Colon (tissue), 2 donors: ENCODE results near the gene SUSD3.
"Not testable (repeated sequence)": the region's sequence is repeated elsewhere in the genome, so short reads cannot be mapped to it uniquely, and the experiment has no call there.

Source experiments
- FAIRE-seq: peaks from 2 replicates; lab custom pipeline; 2012; peaks lifted over from hg19 to GRCh38; lab: Jason Lieb, UNC
- donor health status: control.
- donor health status: control.

The SUSD3 gene

DNA sequence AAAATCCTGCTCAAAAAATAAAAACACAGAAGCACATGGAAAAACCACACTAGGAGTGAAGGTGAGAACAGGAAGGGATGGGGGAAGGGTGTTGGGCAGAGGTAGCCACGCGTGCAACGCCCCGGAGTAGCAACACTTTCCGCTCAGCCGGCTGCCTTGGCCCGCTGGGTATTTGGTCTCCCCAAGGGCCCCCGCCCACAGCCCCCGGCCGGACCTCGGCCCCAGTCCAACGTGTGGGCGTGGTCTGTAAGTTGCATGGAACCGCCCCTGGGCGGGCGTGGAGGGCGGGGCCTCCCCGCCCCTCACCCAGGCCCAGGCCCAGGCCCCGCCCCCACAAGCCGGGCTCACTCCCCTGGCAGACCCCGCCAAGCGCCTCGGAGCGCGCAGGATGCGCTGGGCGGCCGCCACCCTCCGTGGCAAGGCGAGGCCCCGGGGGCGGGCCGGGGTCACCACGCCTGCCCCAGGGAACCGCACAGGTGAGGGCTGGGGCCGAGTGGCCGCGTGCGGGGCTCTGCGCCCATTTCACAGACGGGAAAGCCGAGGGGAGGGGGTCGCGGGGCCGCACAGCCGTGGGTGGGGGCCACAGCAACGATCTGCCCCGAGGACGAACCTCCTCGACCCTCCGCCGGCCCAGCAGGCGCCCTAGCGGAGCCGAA lies at the start of gene SUSD3:
Gene SUSD3, plus strand, starts transcription at position 347 of the 656 bp plus-strand sequence. Its CDS starts 42 bp downstream, at position 389.
- no peak for FAIRE-seq

DNA sequence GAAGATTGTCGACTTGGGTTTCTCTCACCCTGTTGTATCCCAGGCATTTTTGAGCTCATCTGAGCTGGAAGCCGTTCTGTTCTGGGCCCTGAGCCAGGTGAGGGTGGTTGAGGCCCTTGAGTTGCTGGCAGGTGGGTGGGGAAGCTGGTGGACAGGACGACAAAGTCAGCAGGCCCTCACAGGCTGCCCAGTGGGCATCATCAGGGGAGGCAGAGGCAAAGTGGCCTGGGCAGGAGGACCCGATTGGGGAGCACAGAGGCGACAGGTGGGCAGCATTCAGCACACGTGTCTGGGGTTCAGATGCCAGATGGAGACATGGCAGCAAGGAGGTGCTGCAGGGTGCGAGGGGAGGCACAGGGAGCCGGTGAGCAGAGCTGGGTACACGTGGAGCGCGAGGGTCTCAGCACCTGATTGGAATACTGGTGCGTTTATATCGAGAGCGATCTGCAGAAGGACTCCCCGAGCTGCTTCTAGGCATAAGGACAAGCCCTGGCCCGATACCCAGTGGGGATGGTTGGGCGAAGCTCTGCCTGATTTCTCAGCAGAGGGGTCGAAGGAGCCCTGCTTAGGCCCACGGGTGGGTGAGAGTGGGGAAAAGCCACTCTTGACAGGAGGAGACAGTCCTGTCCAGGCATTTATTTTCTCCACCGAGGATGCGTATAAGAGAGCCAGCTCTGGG lies 49.0 kb upstream of the SUSD3 start:
- no peak for FAIRE-seq

DNA sequence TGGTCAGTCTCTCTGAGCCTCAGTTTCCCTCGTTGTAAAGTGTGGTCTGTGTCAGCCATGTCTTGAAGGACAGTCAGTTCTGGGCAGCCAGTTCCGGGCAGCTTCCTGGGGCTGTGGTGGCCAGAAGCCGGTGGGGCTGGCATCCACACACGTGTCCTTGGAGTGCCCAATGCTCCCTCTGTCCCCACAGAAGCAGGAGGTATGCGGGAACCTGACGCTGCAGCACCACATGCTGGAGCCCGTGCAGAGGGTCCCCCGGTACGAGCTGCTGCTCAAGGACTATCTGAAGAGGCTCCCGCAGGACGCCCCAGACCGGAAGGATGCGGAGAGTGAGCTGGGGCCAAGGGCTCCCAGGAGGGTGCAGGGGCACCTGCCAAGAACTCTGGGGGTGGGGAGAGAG lies 48.4 kb upstream of the SUSD3 start:
- FAIRE-seq, result no peak

DNA sequence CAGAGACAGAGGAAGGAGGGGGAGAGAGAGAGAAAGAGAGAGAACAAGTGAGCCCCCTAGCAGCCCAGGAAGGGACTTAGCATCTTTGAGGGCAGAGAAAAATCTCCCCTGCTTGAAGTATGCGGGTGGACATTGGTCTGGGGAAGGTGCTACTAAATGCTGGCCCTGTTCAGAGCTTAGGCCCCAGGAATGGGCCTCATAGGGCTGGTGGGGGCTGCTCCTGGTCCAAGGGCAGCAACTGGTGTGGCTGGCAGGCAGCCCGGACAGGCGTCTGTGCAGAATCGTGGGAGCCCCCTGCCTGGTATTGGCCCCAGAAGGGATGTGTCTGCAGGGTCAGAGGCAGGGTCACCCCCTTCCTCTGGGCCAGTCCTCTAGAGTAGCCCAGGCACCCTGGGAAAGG lies 47.8 kb upstream of the SUSD3 start:
- no peak for FAIRE-seq

DNA sequence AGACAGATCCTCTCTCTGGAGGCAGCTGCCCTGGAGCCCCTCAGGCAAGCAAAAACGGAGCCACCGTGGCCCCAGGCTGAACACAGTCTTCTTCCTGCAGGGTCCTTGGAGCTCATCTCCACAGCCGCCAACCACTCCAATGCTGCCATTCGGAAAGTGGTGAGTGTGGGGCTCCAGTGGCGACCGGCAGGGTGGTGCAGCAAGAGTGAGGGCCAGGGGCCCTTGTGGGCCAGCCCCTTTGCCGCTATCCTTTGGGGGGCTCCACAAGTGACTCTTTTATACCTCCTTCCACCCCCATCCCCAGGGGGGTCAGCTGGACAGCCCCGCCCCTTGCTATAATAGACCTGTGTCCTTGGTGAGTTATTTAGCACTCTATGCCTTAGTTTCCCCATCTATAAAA lies 47.4 kb upstream of the SUSD3 start:
- no peak for FAIRE-seq

DNA sequence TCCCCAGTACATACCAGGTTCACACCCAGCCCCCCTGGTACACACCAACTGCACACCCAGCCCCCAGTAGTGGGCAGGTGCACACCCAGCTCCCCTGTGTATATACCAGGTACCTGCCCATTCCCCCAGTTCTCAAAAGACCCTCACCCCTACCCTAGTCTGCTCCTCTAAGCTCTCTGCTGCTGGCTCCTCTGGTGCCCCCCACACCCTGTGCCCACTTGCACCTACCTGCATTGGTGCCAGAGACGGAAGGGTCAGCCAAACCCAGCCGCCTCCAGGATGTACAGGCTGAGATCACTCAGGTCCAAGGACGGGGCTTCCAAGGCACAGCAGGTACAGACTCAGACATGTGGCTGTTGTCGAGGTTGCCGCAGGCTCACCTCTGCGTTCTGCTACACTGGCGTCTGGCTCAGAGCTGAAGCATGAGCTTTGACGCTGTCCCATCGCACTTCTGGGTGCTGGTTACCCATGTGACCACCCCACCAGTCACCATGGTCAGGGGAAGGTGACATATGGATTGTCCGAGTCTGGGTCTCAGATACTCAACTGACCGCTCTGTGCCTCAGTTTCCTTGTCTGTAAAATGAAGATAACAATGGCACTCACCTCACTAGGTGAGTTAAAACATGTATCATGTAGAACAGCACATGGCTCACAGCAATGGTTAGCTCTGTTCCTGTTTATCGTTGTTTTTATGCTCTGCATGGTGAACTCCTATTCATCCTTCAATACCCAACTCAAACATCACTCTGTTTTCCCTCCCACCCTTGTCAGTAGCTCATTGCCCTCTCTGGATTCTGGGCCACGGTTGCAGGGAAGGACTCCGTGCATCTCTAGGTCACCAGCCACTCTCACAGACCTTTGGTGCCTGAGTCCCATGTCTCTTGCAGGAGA lies 45.3 kb upstream of the SUSD3 start:
- FAIRE-seq, result no peak

DNA sequence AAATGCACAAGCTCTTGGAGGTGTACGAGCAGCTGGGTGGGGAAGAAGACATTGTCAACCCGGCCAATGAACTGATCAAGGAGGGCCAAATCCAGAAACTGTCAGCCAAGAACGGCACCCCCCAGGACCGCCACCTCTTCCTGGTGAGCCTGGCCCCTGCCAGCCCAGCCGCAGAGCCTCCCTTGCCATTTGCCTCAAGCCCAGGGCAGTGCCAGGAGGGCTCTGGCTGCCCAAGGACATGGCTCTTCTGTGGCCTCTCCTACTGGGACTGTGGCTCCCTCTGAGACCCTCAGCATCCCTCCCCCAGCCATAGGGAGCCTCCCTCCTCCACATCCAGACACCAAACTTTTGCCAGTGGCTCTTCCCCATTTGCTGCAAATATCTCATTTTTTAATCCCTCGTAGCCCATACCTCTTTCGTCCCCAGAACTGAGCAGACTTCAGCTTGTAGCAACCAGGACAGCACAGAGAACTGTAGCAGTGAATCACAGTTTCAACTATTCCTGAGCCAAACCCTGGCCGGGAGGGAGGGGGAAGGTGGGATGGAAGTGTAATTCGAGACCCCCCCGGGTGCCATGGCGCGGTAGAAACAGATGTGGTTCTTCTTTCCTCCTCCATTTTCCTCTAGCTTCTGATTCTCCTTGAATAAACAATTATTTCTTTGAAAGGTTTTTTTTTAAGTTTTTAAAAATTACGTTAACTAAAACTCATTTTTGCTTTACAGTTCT lies 44.5 kb upstream of the SUSD3 start:
- no peak for FAIRE-seq

DNA sequence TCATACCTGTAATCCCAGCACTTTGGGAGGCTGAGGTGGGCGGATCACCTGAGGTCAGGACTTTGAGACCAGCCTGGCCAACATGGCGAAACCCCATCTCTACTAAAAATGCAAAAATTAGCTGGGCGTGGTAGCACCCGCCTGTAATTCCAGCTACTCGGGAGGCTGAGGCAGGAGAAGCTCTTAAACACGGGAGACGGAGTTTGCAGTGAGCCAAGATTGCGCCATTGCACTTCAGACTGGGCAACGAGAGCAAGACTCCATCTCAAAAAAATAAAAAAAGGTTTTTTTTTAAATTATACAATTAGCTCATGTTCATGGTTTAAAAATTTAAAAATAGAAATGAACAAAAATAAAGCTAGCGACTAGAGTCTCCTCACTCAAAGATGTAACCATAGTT lies 43.3 kb upstream of the SUSD3 start:
- FAIRE-seq, result not testable (repeated sequence)

DNA sequence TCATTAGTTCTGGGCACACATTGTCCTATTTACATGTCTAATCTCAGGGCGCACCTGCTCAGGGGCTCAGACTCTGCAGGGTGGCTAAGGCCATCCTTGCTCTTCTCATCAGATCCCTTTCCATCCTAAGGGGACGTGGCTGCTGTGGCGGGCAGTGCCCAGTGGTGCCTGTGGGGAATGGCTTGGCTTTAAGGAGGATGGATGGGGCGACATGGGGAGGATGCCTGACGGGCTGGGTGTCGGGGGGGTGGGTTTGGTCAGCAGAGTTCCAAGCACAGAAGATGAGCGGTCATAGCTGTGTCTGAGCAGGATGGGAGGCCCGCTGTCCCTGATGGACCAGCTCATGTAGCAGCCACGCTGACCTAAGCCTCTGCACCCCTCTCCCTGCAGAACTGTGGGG lies 40.9 kb upstream of the SUSD3 start:
- no peak for FAIRE-seq

DNA sequence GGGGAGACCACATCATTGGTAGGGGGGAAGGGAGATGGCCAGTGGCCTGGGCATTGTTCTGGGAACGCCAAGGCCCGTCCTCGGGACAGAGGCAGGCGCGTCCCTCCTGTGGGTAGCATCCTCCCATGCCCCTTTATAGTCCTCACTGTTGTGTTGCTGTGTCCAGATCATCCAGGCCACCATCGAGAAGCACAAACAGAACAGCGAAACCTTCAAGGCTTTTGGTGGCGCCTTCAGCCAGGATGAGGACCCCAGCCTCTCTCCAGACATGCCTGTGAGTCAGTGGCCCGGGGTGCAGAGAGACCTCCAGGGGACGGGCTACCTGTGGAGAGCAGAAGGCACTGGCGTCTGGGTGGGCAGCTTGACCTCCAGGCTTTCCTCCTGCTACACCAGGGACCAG lies 38.4 kb upstream of the SUSD3 start:
- FAIRE-seq, result no peak

DNA sequence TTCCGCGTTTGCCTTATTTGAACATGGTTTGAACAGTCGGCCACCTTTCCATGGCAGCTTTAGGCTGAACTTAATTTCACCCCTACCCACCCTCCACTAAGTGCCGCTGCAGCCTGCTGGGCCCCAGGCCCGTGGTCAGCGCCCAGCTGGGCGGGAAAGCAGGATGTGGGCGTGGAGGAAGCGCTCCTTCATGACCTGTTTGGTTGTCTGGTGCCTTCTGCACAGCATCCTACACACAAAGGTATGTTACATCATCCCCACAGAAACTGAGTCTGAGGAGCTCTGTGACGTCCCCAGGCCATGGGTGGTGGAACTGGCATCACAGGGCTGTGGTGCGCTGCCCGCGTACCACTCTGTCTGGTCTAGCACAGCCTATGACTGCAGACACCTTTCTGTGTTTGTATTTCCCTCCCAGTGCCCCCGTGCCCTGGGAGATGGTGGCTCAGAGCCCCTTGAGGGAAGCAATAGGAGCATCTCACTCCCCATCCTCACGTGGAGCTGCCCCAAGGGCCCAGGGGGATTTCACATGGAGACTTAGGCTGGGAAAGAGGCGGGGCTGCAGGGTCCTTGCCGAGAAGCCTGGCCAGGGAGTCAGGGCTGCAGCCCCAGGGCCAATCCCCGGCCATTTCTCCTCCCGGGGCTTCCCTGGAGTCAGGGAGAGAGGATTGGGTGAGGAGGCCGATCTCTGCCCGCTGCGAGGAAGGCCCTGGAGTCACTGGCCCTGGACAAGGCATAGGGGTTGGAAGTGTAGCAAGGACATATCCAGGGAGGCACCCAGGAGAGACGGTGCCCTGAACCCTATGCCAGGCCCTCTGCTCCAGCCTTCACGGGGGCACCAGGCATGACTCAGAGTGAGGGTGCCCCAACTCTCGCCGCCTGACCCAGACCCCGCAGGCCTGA lies 37.5 kb upstream of the SUSD3 start:
- FAIRE-seq, result no peak

DNA sequence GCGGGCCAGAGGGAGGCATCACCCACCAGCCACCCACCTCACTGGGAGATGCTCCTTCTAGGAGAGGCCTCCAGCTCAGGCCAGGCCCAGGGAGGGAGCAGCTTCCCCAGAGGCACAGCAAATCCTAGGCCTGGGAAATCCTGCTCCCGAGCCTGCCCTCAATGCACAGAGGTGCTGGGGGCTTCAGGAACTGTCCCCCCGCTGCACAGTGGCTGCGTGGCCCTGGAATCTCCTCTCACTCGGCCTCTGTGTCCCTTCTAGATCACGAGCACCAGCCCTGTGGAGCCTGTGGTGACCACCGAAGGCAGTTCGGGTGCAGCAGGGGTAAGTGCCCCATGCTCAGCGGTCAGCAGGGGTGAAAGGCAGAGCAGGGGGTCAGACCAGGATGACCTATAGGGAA lies 36.4 kb upstream of the SUSD3 start:
- no peak for FAIRE-seq

DNA sequence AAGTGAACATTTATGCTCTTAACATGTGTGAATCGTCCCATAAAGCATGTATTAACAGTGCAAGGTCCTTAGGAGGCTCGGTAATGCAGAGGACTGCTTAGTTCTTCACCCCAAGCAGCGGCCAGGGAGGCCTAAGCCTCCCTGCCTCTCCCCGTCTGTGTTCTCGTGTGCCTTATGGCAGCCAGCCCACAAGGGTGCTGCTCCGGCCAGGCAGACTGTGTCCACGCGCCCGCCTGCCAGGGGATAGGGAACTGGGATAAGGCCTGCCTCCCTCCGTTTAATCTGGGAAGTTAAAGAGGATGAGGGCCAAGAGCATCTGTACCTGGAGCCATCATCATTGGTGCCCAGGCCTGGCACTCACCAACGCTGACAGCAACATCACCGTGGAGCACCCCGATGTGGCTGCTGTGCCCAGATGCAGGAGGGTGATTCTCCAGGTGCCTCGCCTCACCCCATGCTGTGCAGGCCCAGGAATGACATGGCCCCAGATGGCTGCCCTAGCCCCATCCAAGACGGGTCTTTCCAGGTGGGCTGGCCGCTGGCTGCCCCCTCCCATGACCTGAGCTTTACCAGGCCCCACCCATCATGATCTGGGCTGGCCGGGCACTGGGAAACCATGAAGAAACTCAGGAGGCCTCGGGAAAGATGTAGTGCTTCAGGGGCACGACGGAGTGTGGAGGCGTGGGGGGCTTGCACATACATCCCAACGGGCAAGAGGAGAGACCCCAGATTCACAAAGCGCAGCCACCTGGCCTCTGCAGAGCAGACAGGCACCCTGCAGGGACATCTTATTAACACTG lies 35.6 kb upstream of the SUSD3 start:
- no peak for FAIRE-seq

DNA sequence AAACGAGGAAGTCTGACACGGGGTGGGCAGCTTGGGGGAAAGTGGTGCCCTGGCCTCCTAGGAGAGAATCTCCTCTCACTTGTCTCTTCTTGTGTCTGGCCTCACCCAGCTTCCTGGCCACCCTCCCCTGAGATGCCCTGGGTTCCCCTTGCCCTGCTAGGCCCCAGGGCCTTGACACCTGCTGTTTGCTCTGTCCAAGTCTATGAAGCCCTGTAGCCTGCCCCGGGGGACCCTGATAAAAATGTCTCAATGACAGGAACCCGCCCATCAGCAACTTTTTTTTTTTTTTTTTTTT lies 35.0 kb upstream of the SUSD3 start:
- no peak for FAIRE-seq

DNA sequence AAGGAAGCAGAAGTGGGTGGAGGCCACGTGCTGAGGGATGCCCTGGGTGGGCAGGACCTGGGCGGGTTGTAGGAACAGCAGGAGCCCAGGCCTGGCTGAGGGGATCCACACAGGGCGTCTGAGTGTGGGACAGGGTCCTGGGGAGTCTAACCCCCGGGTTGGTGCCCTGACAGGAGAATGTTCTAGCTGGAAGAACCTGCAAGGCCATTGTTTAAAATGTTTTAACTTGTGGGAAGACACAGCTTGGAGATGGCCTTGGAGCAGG lies 33.9 kb upstream of the SUSD3 start:
- FAIRE-seq, result no peak

DNA sequence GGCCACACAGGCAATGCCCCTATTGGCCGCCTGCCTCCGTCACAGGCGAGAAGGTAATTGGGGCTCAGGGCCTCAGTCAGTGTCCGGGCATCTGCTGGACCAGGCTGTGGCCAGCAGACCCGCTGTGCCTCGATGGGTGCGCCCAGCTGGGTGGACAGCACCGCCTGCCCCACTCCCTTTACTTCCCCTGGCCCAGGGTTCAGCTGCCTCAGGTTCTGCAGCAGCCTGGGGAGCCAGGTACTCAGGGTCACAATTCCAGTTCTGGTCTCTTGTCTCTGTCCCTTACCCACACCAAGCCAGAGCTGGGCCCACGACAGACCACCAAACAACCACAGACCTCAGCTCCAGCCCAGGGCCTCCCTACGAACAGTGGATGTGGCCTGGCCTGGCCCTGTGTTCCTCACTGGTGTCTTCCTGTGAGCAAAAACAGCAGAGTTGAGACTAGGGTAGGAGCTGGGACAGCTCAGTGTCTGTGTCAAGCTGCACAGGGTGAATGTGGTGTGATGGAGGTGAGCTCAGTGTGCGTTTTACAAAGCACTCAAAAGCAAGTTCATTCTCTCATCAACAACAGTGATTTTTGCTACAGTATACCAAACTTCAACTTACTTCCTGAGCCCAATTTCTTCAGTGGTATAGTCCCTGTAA lies 33.4 kb upstream of the SUSD3 start:
- no peak for FAIRE-seq

DNA sequence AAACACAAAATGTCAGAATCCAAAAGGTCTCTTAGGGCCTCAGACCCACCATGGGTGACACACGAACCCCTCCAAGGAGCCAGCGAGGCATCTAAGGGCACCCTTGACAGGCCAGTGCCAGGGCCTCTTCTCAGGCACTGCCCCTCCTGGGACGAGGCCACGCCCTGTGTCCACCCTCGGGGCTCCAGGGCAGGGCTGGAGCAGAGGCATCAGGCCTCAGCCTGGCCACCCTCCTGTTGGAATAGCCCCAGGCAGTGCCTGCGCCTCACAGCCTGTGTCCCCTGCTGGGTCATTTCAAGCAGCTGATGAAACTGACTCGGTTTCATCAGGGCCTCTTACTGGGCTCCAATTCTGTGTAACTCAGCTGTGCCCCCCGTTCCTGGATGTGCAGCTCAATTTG lies 32.8 kb upstream of the SUSD3 start:
- FAIRE-seq, result no peak

DNA sequence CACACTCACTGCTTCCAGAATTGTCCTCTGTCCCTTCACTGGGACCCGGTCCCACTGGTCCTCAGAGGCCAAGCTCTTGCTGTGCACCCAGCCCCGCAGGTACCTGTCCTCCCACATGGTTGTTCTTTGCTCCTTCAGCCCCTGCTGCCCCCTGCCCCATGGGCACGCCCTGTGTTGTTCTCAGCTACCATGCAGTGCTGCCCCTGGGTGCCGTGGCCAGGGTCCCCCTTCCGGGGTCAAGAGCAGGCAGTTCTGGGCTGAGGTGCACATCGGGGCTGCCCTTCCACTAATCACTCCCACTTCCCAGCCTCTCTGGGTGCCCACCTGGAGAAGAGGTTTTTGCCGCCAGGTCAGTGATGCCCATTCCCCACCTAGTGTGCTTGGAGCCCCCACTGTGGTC lies 31.9 kb upstream of the SUSD3 start:
- FAIRE-seq, result no peak

DNA sequence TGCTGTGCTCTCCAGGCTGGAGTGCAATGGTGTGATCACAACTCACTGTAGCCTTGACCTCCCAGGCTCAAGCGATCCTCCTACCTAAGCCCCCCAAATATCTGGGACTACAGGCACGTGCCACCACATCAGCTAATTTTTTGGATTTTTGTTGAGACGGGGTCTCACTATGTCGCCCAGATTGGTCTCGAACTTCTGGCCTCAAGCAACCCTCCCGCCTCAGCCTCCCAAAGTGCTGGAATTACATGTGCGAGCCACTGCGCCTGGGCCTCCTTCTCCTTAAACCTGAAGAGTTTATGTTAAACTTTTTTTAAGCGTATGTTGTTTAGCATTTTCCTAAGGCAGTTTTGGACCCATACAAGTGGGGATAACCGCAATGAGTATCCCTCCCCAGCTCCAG lies 30.8 kb upstream of the SUSD3 start:
- FAIRE-seq, result no peak

DNA sequence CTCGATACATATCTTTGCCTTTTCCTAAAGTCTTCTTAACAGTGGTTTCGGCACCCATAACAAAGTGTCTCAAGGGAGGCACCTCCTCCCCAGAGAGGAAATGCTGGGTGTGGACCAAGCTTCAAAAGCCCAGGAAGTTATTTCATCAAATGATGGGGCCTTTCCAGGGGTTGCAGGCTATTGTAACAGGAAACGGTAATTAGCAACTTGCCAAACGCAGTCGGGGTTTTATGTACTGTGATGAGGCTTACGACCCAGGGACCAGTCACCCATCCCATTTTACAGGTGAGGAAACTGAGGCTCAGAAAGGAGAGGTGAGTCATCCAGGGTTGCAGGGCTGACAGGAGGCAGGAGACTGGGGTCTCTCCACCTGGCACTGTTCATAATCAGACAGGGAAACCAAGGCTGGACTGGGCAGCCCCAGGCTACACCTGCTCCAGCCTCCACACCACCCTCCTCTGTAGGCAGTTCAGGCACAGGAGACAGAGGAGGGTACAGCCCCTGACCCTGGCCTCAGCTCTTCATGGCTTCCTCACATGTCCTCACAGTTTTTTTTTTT lies 30.0 kb upstream of the SUSD3 start:
- FAIRE-seq, result no peak
